Colonic mucosa (tissue), 4 donors: ENCODE data around the gene IFT43. TPM values are rescaled to one million over a fixed set of nuclear protein-coding genes. Genes with fewer than 3 reads are reported as not detected.

Experiments
- DNase-seq: peaks from one replicate; pipeline ENCODE4 v3.0.0-alpha.2; 2020
- H3K27ac ChIP-seq: fragments of 200-600 bp; one replicate; pipeline ENCODE4 v1.8.0; 2021
- H3K27me3 ChIP-seq: fragments of 200-600 bp; one replicate; pipeline ENCODE4 v1.8.0; 2021
- H3K36me3 ChIP-seq: fragments of 200-600 bp; one replicate; pipeline ENCODE4 v1.8.0; 2021
- H3K4me1 ChIP-seq: fragments of 200-600 bp; one replicate; pipeline ENCODE4 v1.8.0; 2021; ENCODE audit warnings: mild to moderate bottlenecking
- H3K4me3 ChIP-seq: fragments of 200-600 bp; one replicate; pipeline ENCODE4 v1.8.0; 2021
- H3K9ac ChIP-seq, 2 donors: one replicate each; pipeline ENCODE4 v1.7.0; 2013; ENCODE audit warnings: control low read depth in 2 of 2, low read depth in 2 of 2, low read length in 2 of 2
- H3K9me3 ChIP-seq: fragments of 200-600 bp; one replicate; pipeline ENCODE4 v1.8.0; 2021
- intact Hi-C: fragments of 100-400 bp; cut with DNase I; formaldehyde crosslinking; loops from one replicate; pipeline ENCODE4 v1.14.1; 2022
- total RNA-seq, 2 donors: library from RNA; stranded (reverse); fragmentation: NEBNext Ultra II Directional in 1 of 2; extraction: Animal tissue kit (Norgen Biotek cat#: 25700) in 1 of 2; gene quantifications; one replicate each; pipeline ENCODE4 v1.2.1, GENCODE V29; 2021
- TF ChIP-seq, protein P1 (sequence below): fragments of 200-600 bp; IDR thresholded peaks from one replicate; pipeline ENCODE4 v1.8.0; 2022; ENCODE audit warnings: antibody characterized with exemption, mild to moderate bottlenecking
- donor health status: healthy.
- donor health status: DM: no; HTN: no; CAD: no.
- donor health status: DM: no; HTN: no; CAD: no.

The IFT43 gene
- total RNA-seq, 2 donors from 2014 or later = 26.5 to 26.6 TPM

DNA sequence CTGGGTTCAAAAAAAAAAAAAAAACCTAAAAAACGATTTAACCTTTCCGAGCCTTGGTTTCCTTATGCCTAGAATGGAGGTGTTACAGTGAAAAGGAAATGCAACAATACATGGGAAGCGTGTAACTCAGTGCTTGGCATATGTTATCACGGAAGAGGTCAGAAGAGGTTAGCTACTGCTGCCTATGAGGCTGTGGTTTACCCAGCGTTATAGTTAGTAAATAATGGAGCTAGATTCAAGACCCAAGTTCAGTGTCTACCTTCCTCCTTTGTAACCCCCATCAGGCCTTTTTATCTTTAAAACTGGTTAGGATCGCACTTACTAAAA, 839 bp downstream of the IFT43 start:
- intact Hi-C loops = no loop called here
- TF ChIP-seq, protein P1, sequence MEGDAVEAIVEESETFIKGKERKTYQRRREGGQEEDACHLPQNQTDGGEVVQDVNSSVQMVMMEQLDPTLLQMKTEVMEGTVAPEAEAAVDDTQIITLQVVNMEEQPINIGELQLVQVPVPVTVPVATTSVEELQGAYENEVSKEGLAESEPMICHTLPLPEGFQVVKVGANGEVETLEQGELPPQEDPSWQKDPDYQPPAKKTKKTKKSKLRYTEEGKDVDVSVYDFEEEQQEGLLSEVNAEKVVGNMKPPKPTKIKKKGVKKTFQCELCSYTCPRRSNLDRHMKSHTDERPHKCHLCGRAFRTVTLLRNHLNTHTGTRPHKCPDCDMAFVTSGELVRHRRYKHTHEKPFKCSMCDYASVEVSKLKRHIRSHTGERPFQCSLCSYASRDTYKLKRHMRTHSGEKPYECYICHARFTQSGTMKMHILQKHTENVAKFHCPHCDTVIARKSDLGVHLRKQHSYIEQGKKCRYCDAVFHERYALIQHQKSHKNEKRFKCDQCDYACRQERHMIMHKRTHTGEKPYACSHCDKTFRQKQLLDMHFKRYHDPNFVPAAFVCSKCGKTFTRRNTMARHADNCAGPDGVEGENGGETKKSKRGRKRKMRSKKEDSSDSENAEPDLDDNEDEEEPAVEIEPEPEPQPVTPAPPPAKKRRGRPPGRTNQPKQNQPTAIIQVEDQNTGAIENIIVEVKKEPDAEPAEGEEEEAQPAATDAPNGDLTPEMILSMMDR = no peak
- Histone ChIP-seq H3K9me3 (no peaks in the 10 kb centered on the region), H3K4me1 (peaks cover 6% of the 10 kb centered on the region), H3K27ac (peak overlapping the region; percentile 68), H3K36me3 (no peaks in the 10 kb centered on the region), H3K27me3 (no peaks in the 10 kb centered on the region), H3K4me3 (peak overlapping the region; percentile 97), H3K9ac (peak overlapping the region; percentile 81 to 96)
- no peak for DNase-seq

DNA sequence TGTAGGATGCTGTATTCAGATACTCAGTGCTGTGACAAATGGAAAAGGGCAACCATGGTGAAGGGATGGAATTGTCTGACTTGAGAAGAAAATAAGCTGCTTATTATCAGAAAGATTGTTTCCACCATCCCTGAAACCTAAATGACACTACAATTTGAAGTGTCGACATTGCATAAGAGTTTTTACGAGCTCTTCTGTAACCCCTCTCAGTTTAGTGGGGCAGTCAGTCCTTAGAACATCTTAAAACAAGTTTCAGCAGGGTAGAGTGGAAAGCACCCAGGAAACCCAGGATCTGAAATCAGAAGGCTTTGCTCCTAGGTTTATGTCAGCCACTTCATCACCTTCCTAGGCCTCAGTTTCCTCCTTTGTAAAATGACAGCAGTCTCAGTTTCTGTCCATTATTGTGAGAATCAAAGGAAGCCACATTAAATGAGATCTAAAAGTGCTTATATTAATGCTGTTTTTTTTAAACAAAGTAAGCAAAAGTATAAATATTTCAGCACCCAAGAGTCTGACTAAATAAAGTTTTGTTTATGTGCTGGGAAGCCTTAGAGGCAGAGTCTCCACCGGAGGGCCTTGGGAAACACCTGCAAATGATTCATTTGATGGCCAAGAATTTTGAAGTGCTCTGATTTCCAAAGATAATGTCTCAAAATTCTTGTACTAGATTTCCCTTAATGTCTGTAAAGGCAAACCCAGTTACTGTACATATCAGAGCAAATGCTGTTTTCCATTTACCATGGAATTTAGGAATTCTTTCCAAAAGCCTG, 1.8 kb downstream of the IFT43 start:
- Histone ChIP-seq H3K27ac (no peak overlapping the region), H3K9me3 (no peaks in the 10 kb centered on the region), H3K9ac (no peak overlapping the region), H3K4me1 (peaks cover 4% of the 10 kb centered on the region), H3K36me3 (no peaks in the 10 kb centered on the region), H3K4me3 (no peak overlapping the region), H3K27me3 (no peaks in the 10 kb centered on the region)
- intact Hi-C loops = no loop called here
- no peak for DNase-seq
- TF ChIP-seq, protein P1 = no peak

DNA sequence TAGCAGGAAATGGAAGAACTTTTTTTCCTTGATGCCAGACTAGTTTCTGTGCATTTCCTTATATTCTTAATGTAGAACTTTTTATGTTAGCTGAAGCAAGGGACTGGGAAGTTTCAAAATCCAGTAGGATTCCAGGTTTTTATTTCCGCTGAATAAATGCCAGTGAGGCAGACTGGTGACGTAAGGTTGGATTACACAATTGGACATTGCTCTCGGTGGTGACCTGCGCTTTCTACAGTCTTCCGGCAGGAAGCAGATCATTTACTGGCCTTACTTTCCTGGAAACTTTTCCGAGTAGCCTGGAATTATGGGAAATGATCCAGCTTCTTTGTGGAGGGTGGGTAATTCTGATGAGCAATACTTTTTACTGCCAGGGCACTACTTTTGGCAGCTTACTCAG, 3.6 kb downstream of the IFT43 start:
- Histone ChIP-seq H3K4me1 (peaks cover 4% of the 10 kb centered on the region), H3K27me3 (no peaks in the 10 kb centered on the region), H3K4me3 (no peak overlapping the region), H3K27ac (peak overlapping the region; percentile 24), H3K9me3 (no peaks in the 10 kb centered on the region), H3K36me3 (no peaks in the 10 kb centered on the region), H3K9ac (no peak overlapping the region)
- intact Hi-C loops = no loop called here
- TF ChIP-seq, protein P1 = no peak
- DNase-seq = no peak

DNA sequence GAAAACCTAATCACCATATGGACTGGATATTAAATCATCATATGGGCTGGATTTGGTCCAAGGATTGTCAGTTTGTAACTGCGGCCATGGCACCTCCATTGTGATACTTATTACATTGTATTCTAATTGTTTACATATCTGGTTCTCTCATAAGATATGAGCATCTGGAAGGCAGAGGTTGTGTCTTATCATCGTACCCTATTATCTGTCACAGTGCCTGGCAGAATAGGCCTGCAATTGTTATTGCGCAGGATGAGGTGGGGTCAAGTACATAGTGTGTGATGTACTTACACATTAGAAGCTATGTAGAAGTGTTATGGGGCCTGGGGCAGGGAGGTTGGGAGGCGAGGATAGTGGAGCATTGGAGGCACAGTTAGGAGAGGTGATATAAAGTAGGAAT, 4.7 kb downstream of the IFT43 start:
- no peaks in the 10 kb centered on the region for H3K36me3 ChIP-seq
- no peak overlapping the region for H3K4me3 ChIP-seq
- no peak for DNase-seq
- H3K9me3 ChIP-seq = no peaks in the 10 kb centered on the region
- intact Hi-C loops = no loop called here
- TF ChIP-seq, protein P1 = no peak
- H3K27ac ChIP-seq = no peak overlapping the region
- peaks cover 2% of the 10 kb centered on the region for H3K4me1 ChIP-seq
- H3K9ac ChIP-seq = no peak overlapping the region
- H3K27me3 ChIP-seq = no peaks in the 10 kb centered on the region

DNA sequence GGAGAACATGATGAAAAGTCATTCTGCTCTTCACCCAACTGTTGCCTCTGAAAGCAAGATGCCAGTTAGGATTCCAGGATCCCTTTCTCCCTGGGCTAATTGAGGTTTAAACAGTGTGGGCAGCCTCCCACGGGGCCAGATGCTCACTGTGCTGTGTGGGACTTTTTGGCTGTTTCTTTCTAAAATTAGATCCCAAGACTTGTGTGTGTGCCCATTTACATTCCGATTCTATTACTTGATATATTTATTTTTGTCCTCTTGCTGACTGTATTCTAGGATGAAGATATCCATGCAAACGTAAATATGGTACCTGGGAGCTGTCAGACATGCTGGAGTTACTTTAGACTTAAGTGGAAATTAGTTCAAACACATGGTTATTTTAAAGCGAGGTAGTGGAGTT, 6.2 kb downstream of the IFT43 start:
- Histone ChIP-seq H3K9me3 (no peaks in the 10 kb centered on the region), H3K36me3 (no peaks in the 10 kb centered on the region), H3K4me3 (no peak overlapping the region), H3K27me3 (no peaks in the 10 kb centered on the region), H3K9ac (no peak overlapping the region), H3K4me1 (no peaks in the 10 kb centered on the region), H3K27ac (no peak overlapping the region)
- no peak for DNase-seq
- intact Hi-C loops = no loop called here
- TF ChIP-seq, protein P1 = no peak
